Measurements from ENCODE around the gene NCOA4. TPM values are rescaled to one million over a fixed set of nuclear protein-coding genes. Genes with fewer than 3 reads are reported as not detected.

NCOA4 gene
- total and polyA plus RNA-seq, 2 of the 8 experiments (the other 6 are each of a cell fraction or from before 2014, with no cell fraction given), result 28.9 to 65.2 TPM

DNA sequence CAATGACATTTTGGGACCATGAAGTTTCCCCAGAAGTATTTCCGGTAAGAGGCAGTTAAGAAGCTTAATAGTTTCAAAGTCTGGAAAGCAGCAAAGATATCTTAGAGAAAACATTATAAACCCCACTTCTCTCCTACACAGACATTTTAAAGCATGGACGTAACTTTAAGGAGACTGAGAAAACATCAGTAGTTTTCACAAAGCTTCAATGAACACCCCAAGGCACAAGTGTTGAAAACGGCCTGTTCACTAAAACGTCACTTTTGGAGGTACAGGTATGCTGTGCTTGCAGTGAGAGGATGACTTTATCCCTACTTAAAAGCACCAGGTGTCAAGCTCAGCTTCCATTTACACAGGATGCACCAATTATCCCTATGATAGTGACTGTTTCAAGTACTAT is 25.0 kb downstream of the NCOA4 start (continued):
- TF ChIP-seq SP1 (IDR thresholded peaks at IDR 0.05; ENCODE audit: low read depth, low read length) (no peak), HDAC6 (IDR thresholded peaks at IDR 0.05; ENCODE audit: low read depth, low read length) (no peak), CHD1 (IDR thresholded peaks at IDR 0.05; ENCODE audit: low read depth, low read length) (no peak)
- TF ChIP-seq, protein P1, sequence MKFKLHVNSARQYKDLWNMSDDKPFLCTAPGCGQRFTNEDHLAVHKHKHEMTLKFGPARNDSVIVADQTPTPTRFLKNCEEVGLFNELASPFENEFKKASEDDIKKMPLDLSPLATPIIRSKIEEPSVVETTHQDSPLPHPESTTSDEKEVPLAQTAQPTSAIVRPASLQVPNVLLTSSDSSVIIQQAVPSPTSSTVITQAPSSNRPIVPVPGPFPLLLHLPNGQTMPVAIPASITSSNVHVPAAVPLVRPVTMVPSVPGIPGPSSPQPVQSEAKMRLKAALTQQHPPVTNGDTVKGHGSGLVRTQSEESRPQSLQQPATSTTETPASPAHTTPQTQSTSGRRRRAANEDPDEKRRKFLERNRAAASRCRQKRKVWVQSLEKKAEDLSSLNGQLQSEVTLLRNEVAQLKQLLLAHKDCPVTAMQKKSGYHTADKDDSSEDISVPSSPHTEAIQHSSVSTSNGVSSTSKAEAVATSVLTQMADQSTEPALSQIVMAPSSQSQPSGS (IDR thresholded peaks at IDR 0.05; ENCODE audit: low read length), result no peak
